Activated CD8-positive, alpha-beta memory T cell treated with anti-CD3 and anti-CD28 coated beads, Interleukin-2, amount 50 U/mL, for 1 hour (primary cell): Measurements from ENCODE around the gene TMEM145.
"Not testable (repeated sequence)": the region's sequence is repeated elsewhere in the genome, so short reads cannot be mapped to it uniquely, and the experiment has no call there.

Source experiments
- DNase-seq: peaks from one replicate; pipeline ENCODE4 v3.0.0-alpha.2; 2020; ENCODE audit errors: extremely low read depth

Gene TMEM145

DNA sequence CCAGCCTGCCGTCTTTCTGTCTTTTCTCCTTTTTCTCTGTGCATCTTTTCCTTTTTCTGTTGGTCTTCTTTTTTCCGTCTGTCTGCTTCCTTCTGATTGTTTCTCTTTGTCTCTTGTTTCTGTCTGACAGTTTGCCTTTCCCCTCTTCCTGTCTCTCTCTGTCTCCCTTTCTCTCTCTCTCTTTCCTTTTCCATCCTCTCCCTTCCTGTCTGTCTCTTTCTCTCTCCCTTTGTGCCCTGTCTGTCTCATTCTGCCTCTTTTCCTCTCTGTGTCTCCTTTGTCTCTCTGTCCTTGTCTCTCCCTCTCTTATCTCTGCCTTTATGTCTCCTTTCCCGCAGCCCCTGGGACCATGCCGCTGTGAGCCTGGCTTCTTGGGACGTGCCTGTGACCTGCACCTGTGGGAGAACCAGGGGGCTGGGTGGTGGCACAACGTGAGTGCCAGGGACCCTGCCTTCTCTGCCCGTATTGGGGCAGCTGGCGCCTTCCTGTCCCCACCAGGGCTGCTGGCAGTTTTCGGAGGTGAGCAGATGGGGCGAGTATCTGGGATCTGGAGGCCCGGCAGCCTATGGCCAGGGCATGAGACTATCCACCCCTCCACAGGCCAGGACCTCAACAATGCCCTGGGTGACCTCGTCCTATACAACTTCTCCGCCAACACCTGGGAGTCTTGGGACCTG, 21.7 kb downstream of the TMEM145 start:
- DNase-seq, result no peak

DNA sequence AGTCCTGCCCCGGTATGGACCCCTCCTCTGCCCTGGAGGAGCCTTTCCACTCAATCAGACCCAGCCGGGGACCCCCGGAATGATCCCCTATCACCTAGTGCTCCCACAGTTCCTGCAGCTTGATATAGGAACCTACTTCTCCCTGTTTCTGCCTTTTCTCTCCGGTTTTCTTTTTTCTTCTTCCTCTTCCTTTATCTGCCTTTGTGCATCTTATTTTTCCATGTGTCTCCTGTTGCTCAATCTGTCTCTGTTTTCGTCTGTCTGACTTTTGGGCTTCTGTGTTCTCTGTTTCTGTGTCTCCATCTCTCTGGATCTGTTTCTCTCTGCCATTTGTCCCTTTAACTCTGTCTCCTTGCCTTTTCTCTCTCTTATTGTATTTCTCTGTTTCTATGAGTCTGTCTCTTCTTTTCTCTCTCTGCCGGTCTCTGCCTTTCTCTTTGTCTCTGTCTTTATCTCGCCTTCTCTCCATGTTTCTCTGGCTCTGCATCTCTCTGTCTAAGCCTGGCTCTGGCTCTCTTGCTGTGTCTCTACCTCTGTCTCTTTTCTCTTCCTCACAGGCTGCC, 22.3 kb downstream of the TMEM145 start:
- no peak for DNase-seq

DNA sequence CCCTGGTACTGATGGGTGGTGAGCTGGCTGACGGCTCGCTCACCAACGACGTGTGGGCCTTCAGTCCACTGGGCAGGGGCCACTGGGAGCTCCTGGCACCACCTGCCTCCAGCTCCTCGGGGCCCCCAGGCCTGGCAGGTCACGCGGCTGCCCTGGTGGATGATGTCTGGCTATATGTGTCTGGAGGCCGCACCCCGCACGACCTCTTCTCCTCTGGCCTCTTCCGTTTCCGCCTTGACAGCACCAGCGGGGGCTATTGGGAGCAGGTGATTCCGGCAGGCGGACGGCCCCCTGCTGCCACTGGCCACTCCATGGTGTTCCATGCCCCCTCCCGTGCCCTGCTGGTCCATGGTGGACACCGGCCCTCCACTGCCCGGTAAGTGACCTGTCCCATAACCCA, 22.9 kb downstream of the TMEM145 start:
- no peak for DNase-seq

DNA sequence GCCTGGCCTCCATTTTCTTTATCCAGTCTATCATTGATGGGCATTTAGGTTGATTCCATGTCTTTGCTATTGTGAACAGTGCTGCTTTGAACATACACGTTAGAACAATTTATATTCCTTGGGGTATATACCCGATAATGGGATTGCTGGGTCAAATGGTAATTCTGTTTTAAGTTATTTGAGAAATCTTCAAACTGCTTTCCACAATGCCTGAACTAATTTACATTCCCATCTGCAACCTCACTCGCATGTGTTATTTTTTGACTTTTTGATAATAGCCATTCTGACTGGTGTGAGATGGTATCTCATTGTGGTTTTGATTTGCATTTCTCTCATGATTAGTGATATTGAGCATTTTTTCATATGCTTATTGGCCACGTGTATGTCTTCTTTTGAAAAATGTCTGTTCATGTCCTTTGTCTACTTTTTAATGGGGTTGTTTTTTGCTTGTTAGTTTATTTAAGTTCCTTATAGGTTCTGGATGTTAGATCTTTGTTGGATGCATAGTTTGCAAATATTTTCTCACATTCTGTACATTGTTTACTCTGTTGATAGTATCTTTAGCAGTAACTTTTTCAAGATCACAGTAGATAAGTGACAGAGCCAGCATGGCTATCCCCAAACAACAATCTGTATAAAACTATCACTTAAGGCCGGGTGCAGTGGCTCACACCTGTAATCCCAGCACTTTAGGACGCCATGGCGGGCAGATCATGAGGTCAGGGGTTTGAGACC, 26.2 kb downstream of the TMEM145 start:
- not testable (repeated sequence) for DNase-seq

DNA sequence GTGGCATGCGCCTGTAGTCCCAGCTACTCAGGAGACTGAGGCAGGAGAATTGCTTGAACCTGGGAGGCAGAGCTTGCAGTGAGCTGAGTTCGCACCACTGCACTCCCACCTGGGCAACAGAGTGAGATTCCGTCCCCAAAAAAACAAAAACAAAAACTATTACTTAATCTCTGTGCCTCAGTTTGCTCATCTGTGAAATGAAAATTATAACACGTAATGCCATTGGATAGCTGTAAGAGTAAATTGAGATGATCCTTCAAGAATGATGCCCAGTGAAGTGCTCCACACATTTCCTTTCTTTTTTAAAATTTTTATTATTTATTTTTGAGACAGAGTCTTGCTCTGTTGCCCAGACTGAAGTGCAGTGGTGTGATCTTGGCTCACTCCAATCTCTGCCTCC, 26.8 kb downstream of the TMEM145 start:
- not testable (repeated sequence) for DNase-seq

DNA sequence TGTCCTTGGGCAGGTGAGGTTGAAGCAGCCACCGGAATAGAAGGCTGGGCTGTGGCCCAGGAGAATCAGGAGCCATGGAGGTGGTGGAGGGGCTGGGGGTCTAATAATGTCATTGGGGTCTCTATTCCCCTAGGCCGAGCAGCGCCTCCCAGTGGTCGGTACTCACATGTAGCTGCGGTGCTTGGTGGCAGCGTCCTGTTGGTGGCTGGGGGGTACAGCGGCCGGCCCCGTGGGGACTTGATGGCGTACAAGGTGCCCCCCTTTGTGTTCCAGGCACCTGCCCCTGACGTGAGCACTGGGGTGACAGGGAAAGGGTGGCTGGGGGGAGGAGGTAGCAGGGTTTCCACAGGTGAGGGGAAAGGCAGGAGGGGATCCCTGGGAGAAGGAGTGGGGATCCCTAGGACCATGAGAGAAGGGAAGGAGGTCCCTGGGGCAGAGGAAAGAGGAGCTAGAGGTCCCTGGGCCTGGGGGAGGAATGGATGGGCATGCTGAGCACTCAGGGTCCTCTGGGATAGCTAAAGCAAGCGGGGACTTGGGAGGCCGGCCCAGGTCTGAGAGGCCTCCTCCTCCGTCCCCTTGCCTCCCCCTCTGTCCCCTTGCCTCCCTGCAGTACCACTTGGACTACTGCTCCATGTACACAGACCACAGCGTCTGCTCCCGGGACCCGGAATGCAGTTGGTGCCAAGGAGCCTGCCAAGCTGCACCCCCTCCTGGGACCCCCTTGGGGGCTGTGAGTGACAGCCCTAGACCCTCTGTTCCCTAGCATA, 30.4 kb downstream of the TMEM145 start:
- DNase-seq, result no peak

DNA sequence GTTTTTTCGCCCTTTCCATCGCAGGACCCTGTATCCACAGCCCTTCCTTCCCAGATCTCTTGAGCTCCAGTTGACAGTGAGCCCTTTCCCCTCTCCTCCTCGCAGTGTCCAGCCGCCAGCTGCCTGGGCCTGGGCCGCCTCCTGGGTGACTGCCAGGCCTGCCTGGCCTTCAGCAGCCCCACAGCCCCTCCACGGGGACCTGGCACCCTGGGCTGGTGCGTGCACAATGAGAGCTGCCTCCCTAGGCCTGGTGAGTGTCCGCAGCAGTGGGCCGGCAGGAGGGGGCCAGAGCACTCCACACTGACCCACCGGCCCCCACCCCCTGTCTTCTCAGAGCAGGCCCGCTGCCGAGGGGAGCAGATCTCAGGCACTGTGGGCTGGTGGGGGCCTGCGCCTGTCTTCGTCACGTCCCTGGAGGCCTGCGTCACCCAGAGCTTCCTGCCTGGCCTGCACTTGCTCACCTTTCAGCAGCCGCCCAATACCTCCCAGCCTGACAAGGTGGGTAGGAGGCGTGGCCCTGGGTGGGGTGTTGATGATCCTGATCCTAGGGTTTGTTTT, 31.3 kb downstream of the TMEM145 start:
- DNase-seq, result no peak

DNA sequence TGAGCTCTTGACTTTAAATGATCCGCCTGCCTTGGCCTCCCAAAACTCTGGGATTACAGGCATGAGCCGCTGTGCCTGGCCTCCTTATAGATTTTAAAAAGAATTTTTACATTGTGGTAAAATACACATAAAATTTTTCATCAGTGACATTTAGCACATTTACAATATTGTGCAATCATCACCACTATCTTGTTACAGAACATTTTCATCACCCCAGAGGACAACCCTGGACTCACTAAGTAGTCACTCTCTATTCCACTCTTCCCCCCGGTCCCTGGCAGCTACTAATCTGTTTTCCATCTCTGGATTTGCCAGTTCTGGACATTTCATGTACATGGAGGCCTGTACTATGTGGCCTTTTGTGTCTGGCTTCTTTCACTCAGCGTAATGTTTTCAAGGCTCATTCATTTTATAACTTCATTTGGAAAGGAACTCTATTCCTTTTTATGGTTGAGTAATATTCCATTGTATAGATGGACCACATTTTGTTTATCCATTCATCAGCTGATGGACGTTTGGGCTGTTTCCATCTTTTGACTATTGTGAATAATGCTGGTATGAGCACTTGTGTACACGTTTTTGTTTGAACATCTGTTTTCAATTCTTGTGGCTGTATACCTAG, 32.2 kb downstream of the TMEM145 start:
- DNase-seq, result no peak

DNA sequence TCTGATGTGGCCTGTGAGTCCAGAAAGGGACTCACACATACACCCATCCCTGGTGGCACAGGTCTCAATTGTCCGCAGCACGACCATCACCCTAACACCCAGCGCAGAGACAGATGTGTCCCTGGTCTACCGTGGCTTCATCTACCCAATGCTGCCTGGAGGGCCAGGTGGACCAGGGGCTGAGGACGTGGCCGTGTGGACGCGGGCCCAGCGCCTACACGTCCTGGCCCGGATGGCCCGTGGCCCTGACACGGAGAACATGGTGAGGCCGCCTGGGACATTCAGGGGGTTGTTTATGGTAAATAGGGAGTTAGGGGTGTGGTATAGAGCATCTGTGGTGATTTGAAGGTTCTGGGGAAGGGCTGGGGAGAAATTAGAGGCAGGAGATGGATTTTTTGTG, 35.1 kb downstream of the TMEM145 start:
- DNase-seq, result no peak

DNA sequence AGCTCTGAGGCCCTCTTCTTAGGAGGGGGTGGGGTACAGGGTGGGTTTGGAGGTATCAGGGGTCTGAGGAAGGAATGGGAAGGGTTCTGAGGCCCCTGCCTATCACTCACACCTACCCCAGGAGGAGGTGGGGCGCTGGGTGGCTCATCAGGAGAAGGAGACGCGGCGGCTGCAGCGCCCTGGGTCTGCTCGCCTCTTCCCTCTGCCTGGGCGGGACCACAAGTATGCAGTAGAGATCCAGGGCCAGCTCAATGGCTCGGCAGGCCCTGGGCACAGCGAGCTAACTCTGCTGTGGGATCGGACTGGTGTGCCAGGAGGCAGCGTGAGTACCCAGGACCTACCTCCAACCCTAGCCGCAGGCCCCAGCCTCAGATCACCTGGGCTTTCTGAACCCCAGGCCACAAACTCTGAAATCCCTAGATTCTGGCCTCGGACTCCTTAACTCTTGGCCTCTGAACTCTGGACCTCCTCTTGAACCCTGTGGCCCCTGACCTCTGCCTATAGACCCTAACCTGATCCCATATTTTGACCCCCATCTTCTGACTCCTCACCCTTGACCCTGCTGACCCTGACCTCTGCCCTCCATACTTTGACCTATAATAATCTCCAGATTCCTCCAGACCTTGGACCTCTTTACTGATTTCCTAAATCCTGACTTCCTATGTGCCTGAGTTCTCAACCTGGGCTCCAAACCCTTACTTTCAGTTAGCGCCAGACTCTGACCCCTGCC, 36.4 kb downstream of the TMEM145 start:
- no peak for DNase-seq

DNA sequence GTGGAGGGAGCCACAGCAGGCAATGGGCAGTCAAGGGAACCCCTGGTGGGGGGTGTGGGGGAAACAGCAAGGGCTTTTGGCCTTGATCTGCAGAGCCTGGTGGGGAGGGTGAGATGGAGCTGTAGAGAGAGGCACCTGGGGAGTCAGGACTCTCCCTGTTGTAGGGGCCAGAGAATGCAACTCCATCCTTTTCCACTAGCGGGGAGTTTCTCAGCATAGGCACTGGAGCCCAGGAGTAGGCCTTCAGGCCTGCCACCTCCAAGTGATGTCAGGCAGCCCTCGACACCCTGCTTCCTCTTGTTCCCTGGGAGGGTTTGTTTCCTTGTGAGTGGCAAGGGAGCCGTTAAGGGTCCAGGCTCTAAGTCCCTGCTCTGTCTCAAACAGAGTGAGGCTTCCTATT, 37.3 kb downstream of the TMEM145 start:
- DNase-seq, result no peak

DNA sequence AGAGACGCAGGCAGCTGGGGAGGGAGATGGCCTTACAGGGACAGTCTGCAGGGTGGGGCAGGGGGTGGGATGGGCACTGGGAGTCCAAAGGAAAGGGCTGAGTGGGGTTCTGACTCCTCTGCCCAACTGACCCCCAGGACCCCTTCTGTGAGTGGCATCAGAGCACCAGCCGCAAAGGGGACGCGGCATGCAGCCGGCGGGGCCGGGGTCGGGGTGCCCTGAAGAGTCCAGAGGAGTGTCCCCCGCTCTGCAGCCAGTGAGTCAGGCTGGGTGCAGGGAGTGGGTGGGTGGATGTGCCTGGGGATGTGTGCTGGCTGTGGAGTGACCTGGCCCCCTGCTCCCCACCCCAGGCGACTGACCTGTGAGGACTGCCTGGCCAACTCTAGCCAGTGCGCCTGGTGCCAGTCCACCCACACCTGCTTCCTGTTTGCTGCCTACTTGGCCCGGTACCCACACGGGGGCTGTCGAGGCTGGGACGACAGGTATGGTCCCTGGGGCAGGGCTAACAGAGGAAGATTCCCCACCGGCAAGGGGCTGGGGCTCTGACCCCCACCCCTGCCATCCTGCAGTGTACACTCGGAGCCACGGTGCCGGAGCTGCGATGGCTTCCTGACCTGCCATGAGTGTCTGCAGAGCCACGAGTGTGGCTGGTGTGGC, 38.1 kb downstream of the TMEM145 start:
- no peak for DNase-seq

DNA sequence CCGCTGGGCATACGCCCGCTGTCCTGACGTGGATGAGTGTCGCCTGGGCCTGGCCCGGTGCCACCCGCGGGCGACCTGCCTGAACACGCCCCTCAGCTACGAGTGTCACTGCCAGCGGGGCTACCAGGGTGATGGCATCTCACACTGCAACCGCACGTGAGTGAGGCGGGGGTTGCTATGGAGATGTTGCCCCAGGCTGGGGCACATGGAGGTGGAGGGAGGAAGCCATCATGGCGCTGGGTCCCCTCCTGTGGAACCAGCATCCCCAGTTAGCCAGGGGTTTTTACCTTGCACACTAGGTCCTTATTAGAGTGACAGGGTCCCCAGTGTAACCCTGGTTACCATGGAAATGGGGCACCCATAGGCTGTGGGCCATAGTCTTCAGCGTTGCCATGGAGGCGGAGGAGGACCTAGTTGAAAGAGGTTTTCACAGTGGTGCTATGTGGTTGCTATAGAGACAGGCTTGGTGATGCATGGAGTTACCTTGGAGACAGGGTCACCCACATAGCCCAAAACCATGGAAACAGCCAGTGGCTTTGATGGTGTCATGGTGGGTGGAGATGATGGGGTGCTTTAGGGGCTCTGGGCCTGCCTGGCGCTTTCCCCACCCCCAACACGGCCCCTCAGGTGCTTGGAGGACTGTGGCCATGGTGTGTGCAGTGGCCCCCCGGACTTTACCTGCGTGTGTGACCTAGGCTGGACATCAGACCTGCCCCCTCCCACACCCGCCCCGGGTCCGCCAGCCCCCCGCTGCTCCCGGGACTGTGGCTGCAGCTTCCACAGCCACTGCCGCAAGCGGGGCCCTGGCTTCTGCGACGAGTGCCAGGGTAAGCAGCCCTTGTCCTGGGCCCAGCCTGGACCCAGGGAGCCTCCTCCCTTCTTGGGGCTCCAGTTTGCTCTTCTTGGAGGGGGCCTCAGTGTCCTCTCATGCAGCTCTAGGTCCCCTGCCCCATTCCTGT, 39.5 kb downstream of the TMEM145 start:
- DNase-seq, result no peak

DNA sequence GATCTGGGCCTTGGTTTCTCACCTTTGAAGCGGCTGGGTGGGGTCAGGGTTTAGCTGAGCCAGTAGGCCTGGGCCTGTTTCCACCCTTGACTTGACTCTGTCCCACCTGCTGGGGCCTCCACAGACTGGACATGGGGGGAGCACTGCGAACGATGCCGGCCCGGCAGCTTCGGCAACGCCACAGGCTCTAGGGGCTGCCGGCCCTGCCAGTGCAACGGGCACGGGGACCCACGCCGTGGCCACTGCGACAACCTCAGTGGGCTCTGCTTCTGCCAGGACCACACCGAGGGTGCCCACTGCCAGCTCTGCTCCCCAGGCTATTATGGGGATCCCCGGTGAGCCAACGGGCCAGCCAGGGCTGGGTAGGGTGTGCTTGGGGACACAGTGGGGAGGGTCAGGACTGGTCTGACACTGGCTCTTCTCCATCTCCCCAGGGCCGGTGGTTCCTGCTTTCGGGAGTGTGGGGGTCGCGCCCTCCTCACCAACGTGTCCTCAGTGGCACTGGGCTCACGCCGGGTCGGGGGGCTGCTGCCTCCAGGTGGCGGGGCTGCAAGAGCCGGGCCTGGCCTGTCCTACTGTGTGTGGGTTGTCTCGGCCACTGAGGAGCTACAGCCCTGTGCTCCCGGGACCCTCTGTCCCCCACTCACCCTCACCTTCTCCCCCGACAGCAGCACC, 40.4 kb downstream of the TMEM145 start:
- no peak for DNase-seq

DNA sequence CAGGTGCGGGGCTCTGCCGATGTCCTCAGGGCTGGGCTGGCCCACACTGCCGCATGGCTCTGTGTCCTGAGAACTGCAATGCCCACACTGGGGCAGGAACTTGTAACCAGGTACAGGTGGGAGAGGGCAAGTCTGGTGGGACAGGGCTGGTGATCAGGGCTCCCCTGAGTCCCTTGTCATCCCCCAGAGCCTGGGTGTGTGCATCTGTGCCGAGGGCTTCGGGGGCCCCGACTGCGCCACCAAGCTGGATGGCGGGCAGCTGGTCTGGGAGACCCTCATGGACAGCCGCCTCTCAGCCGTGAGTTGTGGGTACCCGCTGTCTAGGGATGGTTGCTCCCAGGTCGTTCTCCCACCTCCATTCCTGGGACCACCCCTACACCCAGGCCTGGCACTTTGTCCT, 42.8 kb downstream of the TMEM145 start:
- no peak for DNase-seq

DNA sequence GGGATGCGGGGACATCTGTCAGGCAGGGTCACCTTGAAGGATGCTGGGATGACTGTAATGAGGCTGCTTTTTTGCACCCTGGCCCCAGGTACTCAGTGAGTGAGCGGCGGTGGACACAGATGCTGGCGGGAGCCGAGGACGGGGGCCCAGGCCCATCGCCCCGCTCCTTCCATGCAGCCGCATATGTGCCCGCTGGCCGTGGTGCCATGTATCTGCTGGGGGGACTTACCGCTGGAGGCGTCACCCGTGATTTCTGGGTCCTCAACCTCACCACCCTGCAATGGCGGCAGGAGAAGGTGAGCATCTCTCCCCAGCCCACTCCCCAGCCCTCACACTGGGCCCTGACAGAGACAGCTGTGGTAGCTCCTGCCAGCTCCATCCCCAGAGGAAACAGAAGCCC, 43.6 kb downstream of the TMEM145 start:
- no peak for DNase-seq

DNA sequence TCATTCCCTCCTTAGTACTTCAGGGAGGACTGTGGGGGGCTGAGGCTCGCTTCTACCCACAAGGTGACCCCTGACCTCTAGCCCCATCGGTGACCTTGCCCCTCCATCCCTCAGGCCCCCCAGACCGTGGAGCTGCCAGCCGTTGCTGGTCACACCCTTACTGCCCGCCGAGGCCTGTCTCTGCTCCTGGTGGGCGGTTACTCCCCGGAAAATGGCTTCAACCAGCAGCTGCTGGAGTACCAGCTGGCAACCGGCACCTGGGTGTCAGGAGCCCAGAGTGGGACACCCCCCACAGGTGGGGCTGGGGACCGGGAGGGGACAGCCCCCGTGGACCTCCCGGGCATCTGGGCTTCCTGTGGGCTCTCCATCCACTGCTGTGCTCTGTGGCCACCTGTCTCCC, 44.2 kb downstream of the TMEM145 start:
- no peak for DNase-seq

DNA sequence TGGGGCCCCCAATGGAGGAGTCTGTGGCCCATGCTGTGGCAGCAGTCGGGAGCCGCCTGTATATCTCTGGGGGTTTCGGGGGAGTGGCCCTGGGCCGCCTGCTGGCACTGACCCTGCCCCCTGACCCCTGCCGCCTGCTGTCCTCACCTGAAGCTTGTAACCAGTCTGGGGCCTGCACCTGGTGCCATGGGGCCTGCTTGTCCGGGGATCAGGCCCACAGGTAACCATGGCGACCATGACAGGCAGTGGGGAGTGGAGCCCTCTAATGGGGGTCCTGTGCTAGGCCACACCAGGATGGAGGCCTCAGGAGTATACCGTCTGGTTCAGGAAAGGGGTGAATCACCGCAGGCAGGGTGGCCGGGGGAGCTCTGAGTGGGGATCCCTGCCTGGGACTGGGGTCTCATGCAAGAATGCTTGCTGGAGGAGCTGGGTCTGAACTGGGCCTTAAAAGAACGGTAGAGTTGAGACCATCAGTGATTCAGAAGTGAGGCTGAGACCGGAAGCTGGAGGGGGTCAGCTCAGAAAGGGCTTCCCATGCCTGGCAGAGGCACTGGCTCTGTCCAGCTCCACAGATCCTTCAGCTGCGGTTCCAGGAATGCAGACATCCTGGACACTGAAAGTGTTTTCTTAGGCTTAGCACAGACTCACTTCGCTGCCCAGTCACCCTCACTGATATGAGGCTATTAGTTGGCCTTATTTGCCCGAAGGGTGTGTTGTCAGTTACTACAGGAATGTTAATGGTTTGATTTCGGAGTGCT, 47.9 kb downstream of the TMEM145 start:
- DNase-seq, result no peak
